ENCODE measurements around the gene SELL. TPM values are rescaled to one million over a fixed set of nuclear protein-coding genes. Genes with fewer than 3 reads are reported as not detected.
A peak's percentile ranks its signal among the peaks of the same experiment; 100 is the strongest.

SELL gene
- 1 to 10 TPM; 1.5 to 2.2 TPM for total RNA-seq

GRCh38 chr1:169711469-169712308 lies at the start of gene SELL:
SELL (minus strand) TSS chr1:169711620; CDS start chr1:169711498, 122 bp downstream.
- intact Hi-C loops (cut with DNase I), result loop anchor here (5.0 kb wide), 1 partner anchor 109 kb away; no protein-coding TSS in a partner anchor
- peak; percentile 65 for TF ChIP-seq CTCF (IDR thresholded peaks at IDR 0.05)
- no peaks in the 10 kb centered on the region for H3K9me3 ChIP-seq
- peak within 1 kb of the TSS in 1 of 2 donors; percentile 27 for H3K9ac ChIP-seq (ENCODE audit: low read depth in 2 of 2, low read length in 2 of 2)
- H3K27me3 ChIP-seq, result no peaks in the 10 kb centered on the region
- peak; percentile 81 for DNase-seq
- no peak within 1 kb of the TSS for H3K27ac ChIP-seq
- H3K4me1 ChIP-seq, result no peaks in the 10 kb centered on the region
- no peaks in the 10 kb centered on the region for H3K36me3 ChIP-seq
- peak within 1 kb of the TSS; percentile 20 for H3K4me3 ChIP-seq

DNA sequence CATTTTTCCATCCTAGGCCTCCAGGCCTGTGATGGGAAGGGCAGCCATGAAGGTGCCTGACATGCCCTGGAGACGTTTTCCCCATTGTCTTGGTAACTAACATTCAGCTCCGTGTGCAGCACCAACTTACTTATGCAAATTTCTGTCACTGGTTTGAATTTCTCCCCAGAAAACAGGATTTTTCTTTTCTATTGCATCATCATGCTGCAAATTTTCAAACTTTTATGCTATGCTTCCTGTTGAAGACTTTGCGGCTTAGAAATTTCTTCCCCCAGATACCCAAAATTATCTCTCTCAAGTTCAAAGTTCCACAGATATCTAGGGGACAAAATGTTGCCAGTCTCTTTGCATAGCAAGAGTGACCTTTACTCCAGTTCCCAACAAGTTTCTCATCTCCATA lies 47.6 kb upstream of the SELL start:
- intact Hi-C loops (cut with DNase I), result no loop called here
- Histone ChIP-seq H3K27me3 (no peaks in the 10 kb centered on the region), H3K9me3 (no peaks in the 10 kb centered on the region), H3K4me1 (peaks cover 4% of the 10 kb centered on the region), H3K27ac (no peak overlapping the region), H3K9ac (ENCODE audit: low read depth in 2 of 2, low read length in 2 of 2) (no peak overlapping the region), H3K36me3 (no peaks in the 10 kb centered on the region), H3K4me3 (no peak overlapping the region)
- DNase-seq, result no peak
- TF ChIP-seq CTCF (IDR thresholded peaks at IDR 0.05), result no peak

- DNase-seq, result no peak
- H3K27me3 ChIP-seq, result no peaks in the 10 kb centered on the region
- no peak for TF ChIP-seq CTCF (IDR thresholded peaks at IDR 0.05)
- no peaks in the 10 kb centered on the region for H3K36me3 ChIP-seq
- H3K9me3 ChIP-seq, result no peaks in the 10 kb centered on the region
- H3K4me1 ChIP-seq, result no peaks in the 10 kb centered on the region
- H3K27ac ChIP-seq, result no peak overlapping the region
- H3K9ac ChIP-seq (ENCODE audit: low read depth in 2 of 2, low read length in 2 of 2), result no peak overlapping the region
- intact Hi-C loops (cut with DNase I), result no loop called here
- no peak overlapping the region for H3K4me3 ChIP-seq
Measured at GRCh38 chr1:169753549-169753948, 42.1 kb upstream of the SELL start.

DNA sequence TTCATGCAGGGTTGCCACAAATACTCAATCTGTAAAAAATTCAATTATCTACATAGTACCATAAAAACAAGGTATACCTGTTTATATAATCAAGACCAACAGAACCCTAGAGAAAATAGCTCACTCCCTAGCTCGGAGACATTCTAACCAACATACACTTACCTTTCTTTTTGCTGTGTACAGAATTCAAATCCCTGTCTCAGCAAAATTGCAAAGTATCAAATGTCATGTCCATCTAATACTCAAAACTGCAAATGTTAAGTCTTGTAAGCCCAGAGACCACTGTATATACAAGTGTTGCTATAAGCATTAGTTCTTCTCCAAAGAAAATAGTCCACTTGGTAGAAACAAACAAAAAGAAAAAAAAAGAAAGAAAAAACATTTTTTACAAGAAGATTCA lies 38.6 kb upstream of the SELL start:
- no peak for DNase-seq
- Histone ChIP-seq H3K4me1 (no peaks in the 10 kb centered on the region), H3K9ac (ENCODE audit: low read depth in 2 of 2, low read length in 2 of 2) (no peak overlapping the region), H3K36me3 (no peaks in the 10 kb centered on the region), H3K9me3 (no peaks in the 10 kb centered on the region), H3K27me3 (no peaks in the 10 kb centered on the region), H3K27ac (no peak overlapping the region), H3K4me3 (no peak overlapping the region)
- intact Hi-C loops (cut with DNase I), result no loop called here
- no peak for TF ChIP-seq CTCF (IDR thresholded peaks at IDR 0.05)

- Histone ChIP-seq H3K4me1 (no peaks in the 10 kb centered on the region), H3K4me3 (no peak overlapping the region), H3K36me3 (no peaks in the 10 kb centered on the region), H3K27me3 (no peaks in the 10 kb centered on the region), H3K9ac (ENCODE audit: low read depth in 2 of 2, low read length in 2 of 2) (no peak overlapping the region), H3K27ac (no peak overlapping the region), H3K9me3 (no peaks in the 10 kb centered on the region)
- no peak for TF ChIP-seq CTCF (IDR thresholded peaks at IDR 0.05)
- no peak for DNase-seq
- intact Hi-C loops (cut with DNase I), result no loop called here
Measured at GRCh38 chr1:169746550-169746949, 35.1 kb upstream of the SELL start.
